Natural killer cell (primary cell): Measurements from ENCODE around the gene TMEM131. TPM values are rescaled to one million over a fixed set of nuclear protein-coding genes. Genes with fewer than 3 reads are reported as not detected.
"Not testable (repeated sequence)": the region's sequence is repeated elsewhere in the genome, so short reads cannot be mapped to it uniquely, and the experiment has no call there.

ENCODE experiments used
- ATAC-seq, 3 donors: fragments of 150-1000 bp in 2 of 3; fragments of 200-7000 bp in 1 of 3; cut with Tn5 transposase; 1 replicate in 1 of 3; 2 replicates in 2 of 3; pipeline ENCODE4 v1.10.0; 2021; ENCODE audit warnings: mild to moderate bottlenecking in 2 of 3, moderate library complexity in 2 of 3
- DNase-seq, 2 donors: peaks; one replicate each; pipeline versions ENCODE4 v3.0.0 to v3.0.0-alpha.2; 2013 to 2021; ENCODE audit warnings: mixed read lengths in 1 of 2
- H3K27ac ChIP-seq: one replicate; pipeline ENCODE4 v1.5.1; 2013; ENCODE audit warnings: mild to moderate bottlenecking, low read length
- H3K27me3 ChIP-seq: one replicate; pipeline ENCODE4 v1.6.1; 2013; ENCODE audit warnings: low read length; ENCODE audit not compliant: control insufficient read depth, insufficient read depth
- H3K36me3 ChIP-seq: one replicate; pipeline ENCODE4 v1.6.1; 2013; ENCODE audit warnings: low read length; ENCODE audit not compliant: control insufficient read depth, insufficient read depth
- H3K4me1 ChIP-seq: one replicate; pipeline ENCODE4 v1.6.1; 2013; ENCODE audit warnings: low read length; ENCODE audit not compliant: control insufficient read depth, insufficient read depth
- H3K4me3 ChIP-seq: one replicate; pipeline ENCODE4 v1.5.1; 2013; ENCODE audit warnings: low read length
- H3K9me3 ChIP-seq: one replicate; pipeline ENCODE4 v1.6.1; 2013; ENCODE audit warnings: low read length; ENCODE audit not compliant: control insufficient read depth, insufficient read depth
- H3K27ac Mint-ChIP-seq, 2 donors: one replicate each; pipeline ENCODE4 v1.8.0; 2022; ENCODE audit warnings: mild to moderate bottlenecking in 2 of 2, mixed read lengths in 2 of 2, moderate library complexity in 1 of 2
- H3K27me3 Mint-ChIP-seq, 2 donors: one replicate each; pipeline ENCODE4 v1.8.0; 2022; ENCODE audit warnings: low read depth in 2 of 2, mixed read lengths in 2 of 2
- H3K36me3 Mint-ChIP-seq: one replicate; pipeline ENCODE4 v1.8.0; 2022; ENCODE audit warnings: mixed read lengths
- H3K4me1 Mint-ChIP-seq, 2 donors: one replicate each; pipeline ENCODE4 v1.8.0; 2022; ENCODE audit warnings: mixed read lengths in 2 of 2
- H3K4me3 Mint-ChIP-seq: one replicate; pipeline ENCODE4 v1.8.0; 2022; ENCODE audit warnings: mild to moderate bottlenecking, moderate library complexity, mixed read lengths
- H3K9me3 Mint-ChIP-seq, 2 donors: one replicate each; pipeline ENCODE4 v1.8.0; 2022; ENCODE audit warnings: mixed read lengths in 2 of 2
- WGBS: methylation state at CpG from one replicate; pipeline ENCODE4 v1.1.7; 2013; ENCODE audit warnings: missing lambda C conversion rate; ENCODE audit not compliant: insufficient coverage; 5-methylcytosine and 5-hydroxymethylcytosine counted together
- intact Hi-C: fragments of 100-400 bp; cut with micrococcal nuclease; formaldehyde crosslinking; loops from one replicate; pipeline ENCODE4 v1.14.2; 2022
- total RNA-seq, 4 donors: library from RNA; stranded (reverse); fragments of 120-200 nt in 1 of 4; gene quantifications; one replicate each; pipeline versions ENCODE4 v1.2.3 to v1.2.4, GENCODE V29; 2013 to 2022
- TF ChIP-seq, protein P1 (sequence below): fragments of 200-600 bp; IDR thresholded peaks from one replicate; pipeline ENCODE4 v1.8.0; 2022; ENCODE audit warnings: antibody characterized with exemption

Gene TMEM131
- total RNA-seq, 3 donors from 2014 or later (not counting 1 experiment from before 2014, with no cell fraction given), result 44.8 to 72.1 (median 67.1) TPM

DNA sequence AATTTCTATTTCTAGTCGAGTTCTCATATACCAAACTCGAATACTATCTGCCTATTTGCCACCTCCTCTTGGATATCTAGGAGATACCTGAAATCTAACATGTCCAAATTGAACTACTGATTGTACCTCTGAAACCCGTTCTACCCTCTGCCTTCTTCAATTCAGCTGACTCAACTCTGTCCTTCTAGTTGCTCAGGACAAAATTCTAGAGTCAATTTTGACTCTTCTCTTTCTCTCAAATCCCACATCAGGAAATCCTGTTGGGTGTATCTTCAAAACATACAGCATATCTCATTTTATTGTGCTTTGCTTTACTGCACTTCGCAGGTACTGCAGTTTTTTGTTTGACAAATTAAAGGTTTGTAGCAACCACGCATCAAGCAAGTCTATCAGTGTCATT lies 144.6 kb downstream of the TMEM131 start:
- ATAC-seq (no peak), DNase-seq (no peak)
- H3K4me1 ChIP-seq, result no peaks in the 10 kb centered on the region
- Mint-ChIP-seq H3K27me3 (no peaks in the 10 kb centered on the region), H3K9me3 (no peaks in the 10 kb centered on the region), H3K27ac (peak overlapping the region in 1 of 2 donors; percentile 24), H3K4me1 (peaks cover 39 to 44% of the 10 kb centered on the region in 2 donors), H3K36me3 (no peaks in the 10 kb centered on the region), H3K4me3 (no peak overlapping the region)
- no peaks in the 10 kb centered on the region for H3K27me3 ChIP-seq
- 89% methylated on average over 5 of the region's 5 CpGs for WGBS
- H3K36me3 ChIP-seq, result no peaks in the 10 kb centered on the region
- H3K4me3 ChIP-seq, result no peak overlapping the region
- H3K27ac ChIP-seq, result no peak overlapping the region
- intact Hi-C loops, result no loop called here
- TF ChIP-seq, protein P1, sequence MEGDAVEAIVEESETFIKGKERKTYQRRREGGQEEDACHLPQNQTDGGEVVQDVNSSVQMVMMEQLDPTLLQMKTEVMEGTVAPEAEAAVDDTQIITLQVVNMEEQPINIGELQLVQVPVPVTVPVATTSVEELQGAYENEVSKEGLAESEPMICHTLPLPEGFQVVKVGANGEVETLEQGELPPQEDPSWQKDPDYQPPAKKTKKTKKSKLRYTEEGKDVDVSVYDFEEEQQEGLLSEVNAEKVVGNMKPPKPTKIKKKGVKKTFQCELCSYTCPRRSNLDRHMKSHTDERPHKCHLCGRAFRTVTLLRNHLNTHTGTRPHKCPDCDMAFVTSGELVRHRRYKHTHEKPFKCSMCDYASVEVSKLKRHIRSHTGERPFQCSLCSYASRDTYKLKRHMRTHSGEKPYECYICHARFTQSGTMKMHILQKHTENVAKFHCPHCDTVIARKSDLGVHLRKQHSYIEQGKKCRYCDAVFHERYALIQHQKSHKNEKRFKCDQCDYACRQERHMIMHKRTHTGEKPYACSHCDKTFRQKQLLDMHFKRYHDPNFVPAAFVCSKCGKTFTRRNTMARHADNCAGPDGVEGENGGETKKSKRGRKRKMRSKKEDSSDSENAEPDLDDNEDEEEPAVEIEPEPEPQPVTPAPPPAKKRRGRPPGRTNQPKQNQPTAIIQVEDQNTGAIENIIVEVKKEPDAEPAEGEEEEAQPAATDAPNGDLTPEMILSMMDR, result no peak
- H3K9me3 ChIP-seq, result no peaks in the 10 kb centered on the region

DNA sequence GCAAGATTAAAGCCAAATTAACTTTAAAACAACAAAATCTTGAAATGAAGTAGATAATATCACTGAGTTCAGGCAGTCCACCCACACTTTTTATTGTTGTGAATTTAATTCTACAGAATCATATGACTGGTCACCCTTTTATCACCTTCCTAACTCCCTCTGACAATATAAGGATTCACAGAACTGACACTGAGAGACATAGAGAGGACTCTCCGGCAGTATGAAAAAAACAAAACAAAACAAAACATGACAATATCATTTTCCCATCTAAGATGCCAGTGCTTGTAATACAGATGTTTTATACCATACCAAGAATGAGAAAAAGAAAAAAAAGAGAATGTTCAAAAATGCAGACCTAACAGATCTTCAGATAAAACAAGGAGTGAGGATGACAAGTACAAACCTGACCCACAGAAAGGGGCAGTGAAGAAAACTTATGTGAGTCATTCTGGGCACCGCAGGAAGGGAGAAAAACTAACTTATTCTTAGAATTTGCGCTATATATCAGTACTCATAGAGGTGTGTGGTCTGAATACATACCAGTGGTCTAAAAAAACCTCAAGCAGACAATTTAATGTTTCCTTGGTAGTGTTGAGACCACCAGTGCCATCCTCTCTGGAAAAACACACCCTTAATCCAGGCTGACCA lies 145.7 kb downstream of the TMEM131 start:
- Mint-ChIP-seq H3K27me3 (no peaks in the 10 kb centered on the region), H3K4me1 (peaks cover 51 to 56% of the 10 kb centered on the region in 2 donors), H3K27ac (peak overlapping the region; percentile 3 to 5), H3K9me3 (no peaks in the 10 kb centered on the region), H3K36me3 (no peaks in the 10 kb centered on the region), H3K4me3 (no peak overlapping the region)
- Histone ChIP-seq H3K4me3 (no peak overlapping the region), H3K27me3 (no peaks in the 10 kb centered on the region), H3K4me1 (no peaks in the 10 kb centered on the region), H3K36me3 (no peaks in the 10 kb centered on the region), H3K9me3 (no peaks in the 10 kb centered on the region), H3K27ac (no peak overlapping the region)
- DNase-seq (no peak), ATAC-seq (peak; percentile 26 to 39 (median 39))
- intact Hi-C loops, result no loop called here
- 33% methylated on average over 2 of the region's 3 CpGs for WGBS
- TF ChIP-seq, protein P1, result no peak

DNA sequence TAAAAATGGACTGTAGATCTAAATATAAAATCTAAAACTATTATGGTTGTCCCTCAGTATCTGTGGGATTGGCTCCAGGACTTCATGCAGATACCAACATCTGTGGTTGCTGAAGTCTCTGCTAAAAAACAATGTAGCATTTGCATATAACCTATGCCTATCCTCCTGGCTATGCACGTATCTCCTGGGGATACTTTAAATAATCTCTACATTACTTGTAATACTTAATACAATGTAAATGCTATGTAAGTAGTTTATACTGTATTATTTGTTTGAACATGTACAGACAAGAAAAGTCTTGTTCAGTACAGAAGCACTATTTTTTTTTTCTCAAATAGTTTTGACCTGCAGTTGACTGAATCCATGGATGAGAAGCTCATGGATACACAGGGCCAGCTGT lies 147.4 kb downstream of the TMEM131 start:
- peaks cover 54% of the 10 kb centered on the region in 2 donors for H3K4me1 Mint-ChIP-seq
- Histone ChIP-seq H3K4me3 (no peak overlapping the region), H3K27ac (no peak overlapping the region), H3K27me3 (no peaks in the 10 kb centered on the region), H3K36me3 (no peaks in the 10 kb centered on the region), H3K4me1 (no peaks in the 10 kb centered on the region), H3K9me3 (no peaks in the 10 kb centered on the region)
- DNase-seq (no peak), ATAC-seq (no peak)
- H3K27me3 Mint-ChIP-seq, result no peaks in the 10 kb centered on the region
- H3K27ac Mint-ChIP-seq, result no peak overlapping the region
- no CpG with 5 or more reads among the region's 1 CpG for WGBS
- no peaks in the 10 kb centered on the region for H3K9me3 Mint-ChIP-seq
- H3K36me3 Mint-ChIP-seq, result no peaks in the 10 kb centered on the region
- intact Hi-C loops, result no loop called here
- TF ChIP-seq, protein P1, result no peak
- no peak overlapping the region for H3K4me3 Mint-ChIP-seq

DNA sequence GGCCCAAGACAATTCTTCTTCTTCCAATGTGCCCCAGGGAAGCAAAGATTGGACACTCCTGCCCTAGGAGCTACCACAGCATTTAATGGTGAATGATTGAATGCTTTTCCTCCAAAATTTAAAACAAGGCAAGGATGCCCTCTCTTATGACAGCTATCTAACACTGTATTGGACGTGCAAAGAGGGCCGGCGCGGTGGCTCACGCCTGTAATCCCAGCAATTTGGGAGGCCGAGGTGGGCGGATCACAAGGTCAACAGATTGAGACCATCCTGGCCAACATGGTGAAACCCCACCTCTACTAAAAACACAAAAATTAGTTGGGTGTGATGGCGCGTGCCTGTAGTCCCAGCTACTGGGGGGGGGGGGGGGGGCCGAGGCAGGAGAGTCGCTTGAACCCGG lies 149.0 kb downstream of the TMEM131 start:
- H3K9me3 ChIP-seq, H3K27ac ChIP-seq, H3K9me3 Mint-ChIP-seq, H3K27me3 ChIP-seq, H3K4me3 Mint-ChIP-seq, H3K4me3 ChIP-seq, H3K27me3 Mint-ChIP-seq, H3K4me1 ChIP-seq, DNase-seq, H3K27ac Mint-ChIP-seq, ATAC-seq, intact Hi-C loops, H3K36me3 Mint-ChIP-seq, H3K36me3 ChIP-seq: not testable (repeated sequence)
- WGBS, result 95% methylated on average over 9 of the region's 12 CpGs
- H3K4me1 Mint-ChIP-seq, result peaks cover 51% of the 10 kb centered on the region in 2 donors
